Neural cell (in vitro differentiated cells): ENCODE results near the gene GRPEL2.

Experiments used
- EP300 ChIP-seq: fragments of 450-650 bp; conservative IDR thresholded peaks from 2 replicates; pipeline ENCODE4 v1.6.1; 2014; ENCODE audit warnings: antibody characterized with exemption, mild to moderate bottlenecking, moderate library complexity; ENCODE audit not compliant: poor library complexity, severe bottlenecking
- EZH2 ChIP-seq: fragments of 200-600, 300-800 bp; shearing (Covaris generic), sonication (generic); IDR thresholded peaks from 2 replicates; pipeline ENCODE4 v1.6.1; 2014; ENCODE audit warnings: antibody characterized with exemption, low read length, borderline replicate concordance, mild to moderate bottlenecking; ENCODE audit not compliant: insufficient read depth, poor library complexity, severe bottlenecking
- MXI1 ChIP-seq: fragments of 450-650 bp; conservative IDR thresholded peaks from 2 replicates; pipeline ENCODE4 v1.6.1; 2014; ENCODE audit warnings: antibody characterized with exemption, mild to moderate bottlenecking; ENCODE audit not compliant: poor library complexity, severe bottlenecking
- POLR2AphosphoS5 ChIP-seq: IDR thresholded peaks from 2 replicates; pipeline ENCODE4 v1.6.1; 2012
- TF ChIP-seq, protein P1 (sequence below): fragments of 450-650 bp; IDR thresholded peaks from 2 replicates; pipeline ENCODE4 v1.5.1; 2014; ENCODE audit warnings: antibody characterized with exemption, mild to moderate bottlenecking, moderate library complexity; ENCODE audit not compliant: poor library complexity, severe bottlenecking
- TF ChIP-seq, protein P2 (sequence below): IDR thresholded peaks from 2 replicates; pipeline ENCODE4 v1.6.1; 2012; ENCODE audit warnings: borderline replicate concordance

DNA sequence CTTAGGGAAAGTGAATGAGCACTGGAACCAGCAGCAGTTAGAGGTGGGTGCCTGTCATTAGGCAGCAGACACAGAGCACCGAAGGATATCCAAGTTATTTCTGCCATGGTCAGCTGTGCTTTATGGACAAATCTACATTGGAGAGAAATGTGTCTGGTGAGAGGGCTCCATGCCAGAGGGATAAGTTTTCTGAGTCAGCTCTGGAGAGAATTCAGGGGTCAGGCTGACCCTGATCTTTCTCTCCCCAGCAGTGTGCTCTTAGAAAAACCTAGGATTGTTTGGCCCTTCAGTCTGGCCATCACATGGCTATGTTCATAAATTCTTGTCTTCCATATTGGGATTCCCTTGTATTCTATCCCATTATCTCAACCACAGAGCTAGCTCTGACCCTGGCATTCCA lies 42.7 kb downstream of the GRPEL2 start:
- no peak for TF ChIP-seq EP300
- TF ChIP-seq, protein P1, sequence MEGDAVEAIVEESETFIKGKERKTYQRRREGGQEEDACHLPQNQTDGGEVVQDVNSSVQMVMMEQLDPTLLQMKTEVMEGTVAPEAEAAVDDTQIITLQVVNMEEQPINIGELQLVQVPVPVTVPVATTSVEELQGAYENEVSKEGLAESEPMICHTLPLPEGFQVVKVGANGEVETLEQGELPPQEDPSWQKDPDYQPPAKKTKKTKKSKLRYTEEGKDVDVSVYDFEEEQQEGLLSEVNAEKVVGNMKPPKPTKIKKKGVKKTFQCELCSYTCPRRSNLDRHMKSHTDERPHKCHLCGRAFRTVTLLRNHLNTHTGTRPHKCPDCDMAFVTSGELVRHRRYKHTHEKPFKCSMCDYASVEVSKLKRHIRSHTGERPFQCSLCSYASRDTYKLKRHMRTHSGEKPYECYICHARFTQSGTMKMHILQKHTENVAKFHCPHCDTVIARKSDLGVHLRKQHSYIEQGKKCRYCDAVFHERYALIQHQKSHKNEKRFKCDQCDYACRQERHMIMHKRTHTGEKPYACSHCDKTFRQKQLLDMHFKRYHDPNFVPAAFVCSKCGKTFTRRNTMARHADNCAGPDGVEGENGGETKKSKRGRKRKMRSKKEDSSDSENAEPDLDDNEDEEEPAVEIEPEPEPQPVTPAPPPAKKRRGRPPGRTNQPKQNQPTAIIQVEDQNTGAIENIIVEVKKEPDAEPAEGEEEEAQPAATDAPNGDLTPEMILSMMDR = no peak
- TF ChIP-seq EZH2 = no peak
- no peak for TF ChIP-seq MXI1
- TF ChIP-seq, protein P2, sequence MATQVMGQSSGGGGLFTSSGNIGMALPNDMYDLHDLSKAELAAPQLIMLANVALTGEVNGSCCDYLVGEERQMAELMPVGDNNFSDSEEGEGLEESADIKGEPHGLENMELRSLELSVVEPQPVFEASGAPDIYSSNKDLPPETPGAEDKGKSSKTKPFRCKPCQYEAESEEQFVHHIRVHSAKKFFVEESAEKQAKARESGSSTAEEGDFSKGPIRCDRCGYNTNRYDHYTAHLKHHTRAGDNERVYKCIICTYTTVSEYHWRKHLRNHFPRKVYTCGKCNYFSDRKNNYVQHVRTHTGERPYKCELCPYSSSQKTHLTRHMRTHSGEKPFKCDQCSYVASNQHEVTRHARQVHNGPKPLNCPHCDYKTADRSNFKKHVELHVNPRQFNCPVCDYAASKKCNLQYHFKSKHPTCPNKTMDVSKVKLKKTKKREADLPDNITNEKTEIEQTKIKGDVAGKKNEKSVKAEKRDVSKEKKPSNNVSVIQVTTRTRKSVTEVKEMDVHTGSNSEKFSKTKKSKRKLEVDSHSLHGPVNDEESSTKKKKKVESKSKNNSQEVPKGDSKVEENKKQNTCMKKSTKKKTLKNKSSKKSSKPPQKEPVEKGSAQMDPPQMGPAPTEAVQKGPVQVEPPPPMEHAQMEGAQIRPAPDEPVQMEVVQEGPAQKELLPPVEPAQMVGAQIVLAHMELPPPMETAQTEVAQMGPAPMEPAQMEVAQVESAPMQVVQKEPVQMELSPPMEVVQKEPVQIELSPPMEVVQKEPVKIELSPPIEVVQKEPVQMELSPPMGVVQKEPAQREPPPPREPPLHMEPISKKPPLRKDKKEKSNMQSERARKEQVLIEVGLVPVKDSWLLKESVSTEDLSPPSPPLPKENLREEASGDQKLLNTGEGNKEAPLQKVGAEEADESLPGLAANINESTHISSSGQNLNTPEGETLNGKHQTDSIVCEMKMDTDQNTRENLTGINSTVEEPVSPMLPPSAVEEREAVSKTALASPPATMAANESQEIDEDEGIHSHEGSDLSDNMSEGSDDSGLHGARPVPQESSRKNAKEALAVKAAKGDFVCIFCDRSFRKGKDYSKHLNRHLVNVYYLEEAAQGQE = no peak
- no peak for TF ChIP-seq POLR2AphosphoS5
